ENCODE data around the gene MINDY4.

Gene MINDY4

DNA sequence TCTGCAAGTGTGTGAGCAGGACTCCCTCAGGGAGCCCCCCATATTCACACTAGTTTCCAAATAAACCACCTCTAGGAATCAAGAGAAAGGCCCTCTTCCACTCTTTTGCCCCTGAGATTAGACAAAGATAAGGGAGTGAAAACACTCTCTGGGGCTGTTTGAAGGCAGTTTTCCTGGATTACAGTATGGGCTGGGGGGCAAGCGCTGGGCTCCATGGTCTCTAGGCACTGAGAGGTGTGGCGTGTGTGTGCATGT, 141.4 kb downstream of the MINDY4 start:
- no peak for TF ChIP-seq EZH2phosphoT487 (IDR thresholded peaks at IDR 0.05; ENCODE audit: borderline replicate concordance, low read length)
- TF ChIP-seq, protein P1, sequence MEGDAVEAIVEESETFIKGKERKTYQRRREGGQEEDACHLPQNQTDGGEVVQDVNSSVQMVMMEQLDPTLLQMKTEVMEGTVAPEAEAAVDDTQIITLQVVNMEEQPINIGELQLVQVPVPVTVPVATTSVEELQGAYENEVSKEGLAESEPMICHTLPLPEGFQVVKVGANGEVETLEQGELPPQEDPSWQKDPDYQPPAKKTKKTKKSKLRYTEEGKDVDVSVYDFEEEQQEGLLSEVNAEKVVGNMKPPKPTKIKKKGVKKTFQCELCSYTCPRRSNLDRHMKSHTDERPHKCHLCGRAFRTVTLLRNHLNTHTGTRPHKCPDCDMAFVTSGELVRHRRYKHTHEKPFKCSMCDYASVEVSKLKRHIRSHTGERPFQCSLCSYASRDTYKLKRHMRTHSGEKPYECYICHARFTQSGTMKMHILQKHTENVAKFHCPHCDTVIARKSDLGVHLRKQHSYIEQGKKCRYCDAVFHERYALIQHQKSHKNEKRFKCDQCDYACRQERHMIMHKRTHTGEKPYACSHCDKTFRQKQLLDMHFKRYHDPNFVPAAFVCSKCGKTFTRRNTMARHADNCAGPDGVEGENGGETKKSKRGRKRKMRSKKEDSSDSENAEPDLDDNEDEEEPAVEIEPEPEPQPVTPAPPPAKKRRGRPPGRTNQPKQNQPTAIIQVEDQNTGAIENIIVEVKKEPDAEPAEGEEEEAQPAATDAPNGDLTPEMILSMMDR (IDR thresholded peaks at IDR 0.05; ENCODE audit: low read depth, low read length, poor library complexity, severe bottlenecking): no peak
- Histone ChIP-seq H3K4me1 (ENCODE audit: control insufficient read depth, low read length) (peaks cover 3% of the 10 kb centered on the region; the same call in 1 of the 2 replicates), H3K36me3 (ENCODE audit: control insufficient read depth, low read length) (no peaks in the 10 kb centered on the region), H4K20me1 (ENCODE audit: control insufficient read depth, insufficient read depth, low read depth, low read length) (no peaks in the 10 kb centered on the region), H3K9me3 (ENCODE audit: control insufficient read depth, insufficient read depth, low read length) (no peaks in the 10 kb centered on the region), H3K27ac (ENCODE audit: low read depth, low read length) (no peak overlapping the region), H3K79me2 (ENCODE audit: control insufficient read depth, low read length) (no peaks in the 10 kb centered on the region), H3F3A (ENCODE audit: control insufficient read depth, insufficient read depth) (no peaks in the 10 kb centered on the region), H3K4me2 (ENCODE audit: low read length) (no peak overlapping the region), H3K9me2 (replicated peaks; ENCODE audit: control insufficient read depth, low read length) (no peaks in the 10 kb centered on the region), H3K4me3 (ENCODE audit: low read length) (no peak overlapping the region), H3K27me3 (ENCODE audit: control insufficient read depth, low read length) (no peaks in the 10 kb centered on the region)

DNA sequence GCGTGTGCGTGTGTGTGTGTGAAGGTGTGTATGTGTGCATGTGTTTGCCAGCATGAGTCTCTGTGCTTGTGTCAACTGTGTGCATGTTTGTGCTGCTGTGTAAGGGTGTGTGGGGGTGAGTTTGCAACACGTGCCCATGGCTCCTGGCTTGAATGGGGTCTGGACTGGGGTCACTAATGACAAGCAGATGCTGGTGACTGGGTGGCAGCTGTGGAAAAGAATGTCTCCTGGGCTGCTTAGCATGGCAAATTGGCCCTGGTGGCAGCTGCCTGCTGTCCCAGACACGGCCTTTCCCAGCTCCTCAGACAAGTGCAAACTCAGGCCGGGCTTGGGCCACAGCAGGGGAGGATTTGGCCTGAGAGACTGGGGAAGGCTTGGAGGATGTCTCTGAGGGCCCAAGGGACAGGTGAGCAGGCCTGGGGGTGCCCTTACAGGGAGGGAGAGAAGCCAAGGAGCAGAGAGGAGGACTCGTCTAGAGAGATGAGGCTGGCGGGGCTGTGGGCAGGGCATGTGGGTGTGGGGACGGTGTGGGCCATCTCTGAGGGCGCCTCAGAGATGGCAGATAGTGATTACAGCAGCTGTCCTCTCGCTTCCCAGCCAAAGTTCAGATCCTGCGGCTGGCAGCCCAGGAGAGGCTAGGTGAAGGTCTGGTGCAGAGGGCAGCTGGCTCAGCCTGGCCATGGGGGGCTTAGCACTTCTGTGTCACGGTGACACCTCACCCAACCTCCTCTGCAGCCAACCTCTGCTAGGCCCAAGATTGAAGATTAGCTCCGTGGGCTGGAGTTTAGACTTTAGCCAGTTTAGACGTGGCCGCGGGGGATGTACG, 142.0 kb downstream of the MINDY4 start:
- H3K4me1 ChIP-seq (ENCODE audit: control insufficient read depth, low read length): peaks cover 3% of the 10 kb centered on the region; the same call in 1 of the 2 replicates
- H3K36me3 ChIP-seq (ENCODE audit: control insufficient read depth, low read length): no peaks in the 10 kb centered on the region
- H3K9me3 ChIP-seq (ENCODE audit: control insufficient read depth, insufficient read depth, low read length): no peaks in the 10 kb centered on the region
- H3K9me2 ChIP-seq (replicated peaks; ENCODE audit: control insufficient read depth, low read length): no peaks in the 10 kb centered on the region
- H3K27me3 ChIP-seq (ENCODE audit: control insufficient read depth, low read length): no peaks in the 10 kb centered on the region
- no peaks in the 10 kb centered on the region for H3K79me2 ChIP-seq (ENCODE audit: control insufficient read depth, low read length)
- H3F3A ChIP-seq (ENCODE audit: control insufficient read depth, insufficient read depth): no peaks in the 10 kb centered on the region
- no peak overlapping the region for H3K4me3 ChIP-seq (ENCODE audit: low read length)
- no peaks in the 10 kb centered on the region for H4K20me1 ChIP-seq (ENCODE audit: control insufficient read depth, insufficient read depth, low read depth, low read length)
- H3K27ac ChIP-seq (ENCODE audit: low read depth, low read length): no peak overlapping the region
- H3K4me2 ChIP-seq (ENCODE audit: low read length): no peak overlapping the region
- TF ChIP-seq EZH2phosphoT487 (IDR thresholded peaks at IDR 0.05; ENCODE audit: borderline replicate concordance, low read length): no peak
- TF ChIP-seq, protein P1 (IDR thresholded peaks at IDR 0.05; ENCODE audit: low read depth, low read length, poor library complexity, severe bottlenecking): no peak

DNA sequence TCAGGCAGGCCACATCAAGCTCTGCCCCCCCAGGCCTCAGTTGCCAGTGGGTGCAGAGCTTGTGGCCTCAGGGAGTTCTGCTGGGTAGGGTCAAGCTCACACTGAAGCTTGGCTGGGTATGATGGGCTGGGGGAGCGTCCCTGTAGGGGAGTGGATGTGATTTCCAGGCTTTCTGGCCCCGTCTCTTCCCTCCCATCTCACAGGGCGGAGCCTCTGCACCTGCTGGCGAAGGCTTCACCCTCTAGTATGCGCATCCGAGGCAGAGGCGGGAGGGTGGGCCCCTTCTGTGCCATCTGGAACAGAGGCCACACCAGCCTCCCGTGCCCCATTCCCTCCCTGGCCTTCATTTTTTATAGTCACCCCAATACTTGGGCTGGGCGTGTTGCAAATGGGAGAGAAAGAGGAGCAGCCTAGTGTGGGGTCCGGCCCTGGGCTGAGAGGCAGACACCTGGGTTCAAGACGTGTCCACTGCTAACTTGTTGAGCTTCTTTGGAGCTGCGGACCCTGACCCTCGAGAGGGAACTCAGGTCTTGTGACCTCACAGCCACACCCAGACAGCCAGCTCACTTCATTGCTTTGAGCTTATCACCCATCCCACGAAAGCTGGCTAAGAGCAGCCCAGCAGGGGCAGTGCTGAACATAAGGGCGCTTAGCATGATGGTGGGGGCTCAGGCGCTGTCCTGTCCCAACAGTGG, 142.8 kb downstream of the MINDY4 start:
- Histone ChIP-seq H3K79me2 (ENCODE audit: control insufficient read depth, low read length) (no peaks in the 10 kb centered on the region), H3F3A (ENCODE audit: control insufficient read depth, insufficient read depth) (no peaks in the 10 kb centered on the region), H3K4me3 (ENCODE audit: low read length) (no peak overlapping the region), H3K27me3 (ENCODE audit: control insufficient read depth, low read length) (no peaks in the 10 kb centered on the region), H3K9me3 (ENCODE audit: control insufficient read depth, insufficient read depth, low read length) (no peaks in the 10 kb centered on the region), H3K4me1 (ENCODE audit: control insufficient read depth, low read length) (peaks cover 3% of the 10 kb centered on the region; the same call in 1 of the 2 replicates), H3K4me2 (ENCODE audit: low read length) (no peak overlapping the region), H3K27ac (ENCODE audit: low read depth, low read length) (no peak overlapping the region), H3K9me2 (replicated peaks; ENCODE audit: control insufficient read depth, low read length) (no peaks in the 10 kb centered on the region), H3K36me3 (ENCODE audit: control insufficient read depth, low read length) (no peaks in the 10 kb centered on the region), H4K20me1 (ENCODE audit: control insufficient read depth, insufficient read depth, low read depth, low read length) (no peaks in the 10 kb centered on the region)
- TF ChIP-seq, protein P1 (IDR thresholded peaks at IDR 0.05; ENCODE audit: low read depth, low read length, poor library complexity, severe bottlenecking): no peak
- TF ChIP-seq EZH2phosphoT487 (IDR thresholded peaks at IDR 0.05; ENCODE audit: borderline replicate concordance, low read length): no peak
